Sigmoid colon (tissue), 7 donors: ENCODE results near the gene SMG7. TPM values are rescaled to one million over a fixed set of nuclear protein-coding genes. Genes with fewer than 3 reads are reported as not detected.
A peak's percentile ranks its signal among the peaks of the same experiment; 100 is the strongest.

Source experiments
- DNase-seq: peaks from one replicate; pipeline ENCODE4 v3.0.0-alpha.2; 2019
- H3K27ac ChIP-seq, 4 donors: fragments of 200-600 bp; sonication (generic); one replicate each; pipeline ENCODE4 v1.5.1; 2016 to 2019; ENCODE audit warnings: mild to moderate bottlenecking in 1 of 4
- H3K27me3 ChIP-seq, 3 donors: fragments of 200-600 bp; sonication (generic); one replicate each; pipeline ENCODE4 v1.5.1; 2019; ENCODE audit warnings: mild to moderate bottlenecking in 1 of 3
- H3K36me3 ChIP-seq, 4 donors: fragments of 200-600 bp; sonication (generic); one replicate each; pipeline ENCODE4 v1.5.1; 2016 to 2019
- H3K4me1 ChIP-seq, 4 donors: fragments of 200-600 bp; sonication (generic); one replicate each; pipeline ENCODE4 v1.5.1; 2017 to 2019
- H3K4me3 ChIP-seq, 4 donors: fragments of 200-600 bp; sonication (generic); one replicate each; pipeline ENCODE4 v1.5.1; 2017 to 2019; ENCODE audit warnings: mild to moderate bottlenecking in 2 of 4, moderate library complexity in 1 of 4
- H3K9me3 ChIP-seq, 4 donors: fragments of 200-600 bp in 3 of 4; sonication (generic) in 3 of 4; one replicate each; pipeline versions ENCODE4 v1.5.1 to v1.6.1; 2013 to 2019
- EP300 ChIP-seq, 4 donors: sonication (generic); formaldehyde crosslinking; IDR thresholded peaks; one replicate each; pipeline ENCODE4 v1.6.1; 2017; ENCODE audit warnings: antibody characterized with exemption in 4 of 4
- POLR2A ChIP-seq, 2 donors: fragments of 450-650 bp; IDR thresholded peaks; one replicate each; pipeline ENCODE4 v1.6.1; 2016; ENCODE audit warnings: antibody characterized with exemption in 2 of 2, mild to moderate bottlenecking in 2 of 2, moderate library complexity in 2 of 2
- POLR2AphosphoS5 ChIP-seq, 4 donors: sonication (generic); formaldehyde crosslinking; IDR thresholded peaks; one replicate each; pipeline ENCODE4 v1.6.1; 2017; ENCODE audit warnings: antibody characterized with exemption in 4 of 4
- WGBS, 2 donors: extraction: QIAGEN DNeasy Blood & Tissue Kit; methylation state at CpG; one replicate each; pipeline ENCODE4 v1.1.7; 2013; 5-methylcytosine and 5-hydroxymethylcytosine counted together
- intact Hi-C: fragments of 100-400 bp; cut with DNase I; formaldehyde crosslinking; loops from one replicate; pipeline ENCODE4 v1.15.1; 2023
- polyA plus RNA-seq, 3 donors: library from polyadenylated mRNA; stranded (reverse); fragments of 200-250 nt; gene quantifications; one replicate each; pipeline ENCODE4 v1.2.3, GENCODE V29; 2013
- total RNA-seq, 4 donors: library from RNA; depleted of rRNA; stranded (reverse); fragments of >200 nt; gene quantifications; one replicate each; pipeline ENCODE4 v1.1.0, GENCODE V29; 2016
- TF ChIP-seq, protein P1 (sequence below), 4 experiments: fragments of 450-650 bp in 3 of 4; fragments of 200-600 bp in 1 of 4; IDR thresholded peaks; one replicate each; pipeline ENCODE4 v1.5.1; 2016 to 2019; ENCODE audit warnings: antibody characterized with exemption in 4 of 4, mild to moderate bottlenecking in 3 of 4, moderate library complexity in 2 of 4
- donor health status: healthy with polysubstance abuse.
- donor health status: Bipolar disorder and iron deficiency.
- donor health status: healthy.

The SMG7 gene
- total and polyA plus RNA-seq, 7 donors, result 16.8 to 46.5 (median 31.9) TPM

DNA sequence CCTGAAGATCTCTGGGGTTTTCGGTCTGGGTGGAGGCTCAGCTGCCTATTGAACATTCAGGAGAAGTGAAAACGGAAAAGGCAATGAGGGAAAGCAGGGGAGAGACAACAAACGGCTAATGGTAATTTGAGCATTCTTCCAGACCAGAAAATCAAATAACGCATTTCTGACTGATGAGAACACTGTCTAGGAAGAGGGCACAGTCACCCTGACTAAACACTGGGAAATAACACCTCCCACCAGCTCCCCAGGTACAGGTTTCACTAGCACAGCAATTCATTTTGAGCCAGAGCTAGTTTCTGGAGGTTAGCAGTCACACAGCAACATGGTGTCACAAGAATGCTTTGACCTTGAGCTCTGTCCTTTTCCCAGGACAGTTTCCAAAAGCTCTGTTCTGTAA is 96.8 kb downstream of the SMG7 start:
- TF ChIP-seq POLR2AphosphoS5 (IDR thresholded peaks at IDR 0.05) (no peak), POLR2A (IDR thresholded peaks at IDR 0.05) (no peak), EP300 (IDR thresholded peaks at IDR 0.05) (no peak)
- TF ChIP-seq, protein P1, sequence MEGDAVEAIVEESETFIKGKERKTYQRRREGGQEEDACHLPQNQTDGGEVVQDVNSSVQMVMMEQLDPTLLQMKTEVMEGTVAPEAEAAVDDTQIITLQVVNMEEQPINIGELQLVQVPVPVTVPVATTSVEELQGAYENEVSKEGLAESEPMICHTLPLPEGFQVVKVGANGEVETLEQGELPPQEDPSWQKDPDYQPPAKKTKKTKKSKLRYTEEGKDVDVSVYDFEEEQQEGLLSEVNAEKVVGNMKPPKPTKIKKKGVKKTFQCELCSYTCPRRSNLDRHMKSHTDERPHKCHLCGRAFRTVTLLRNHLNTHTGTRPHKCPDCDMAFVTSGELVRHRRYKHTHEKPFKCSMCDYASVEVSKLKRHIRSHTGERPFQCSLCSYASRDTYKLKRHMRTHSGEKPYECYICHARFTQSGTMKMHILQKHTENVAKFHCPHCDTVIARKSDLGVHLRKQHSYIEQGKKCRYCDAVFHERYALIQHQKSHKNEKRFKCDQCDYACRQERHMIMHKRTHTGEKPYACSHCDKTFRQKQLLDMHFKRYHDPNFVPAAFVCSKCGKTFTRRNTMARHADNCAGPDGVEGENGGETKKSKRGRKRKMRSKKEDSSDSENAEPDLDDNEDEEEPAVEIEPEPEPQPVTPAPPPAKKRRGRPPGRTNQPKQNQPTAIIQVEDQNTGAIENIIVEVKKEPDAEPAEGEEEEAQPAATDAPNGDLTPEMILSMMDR (IDR thresholded peaks at IDR 0.05), result no peak
- DNase-seq, result no peak
- Histone ChIP-seq H3K4me3 (no peak overlapping the region), H3K36me3 (no peaks in the 10 kb centered on the region), H3K4me1 (peaks cover 0 to 25% (median 12%) of the 10 kb centered on the region in 4 donors), H3K27me3 (no peaks in the 10 kb centered on the region), H3K27ac (peak overlapping the region in 2 of 4 donors; percentile 32 to 55), H3K9me3 (no peaks in the 10 kb centered on the region)
- 91 to 92% methylated on average over 4 of the region's 4 CpGs for WGBS, 2 donors
- intact Hi-C loops, result no loop called here

DNA sequence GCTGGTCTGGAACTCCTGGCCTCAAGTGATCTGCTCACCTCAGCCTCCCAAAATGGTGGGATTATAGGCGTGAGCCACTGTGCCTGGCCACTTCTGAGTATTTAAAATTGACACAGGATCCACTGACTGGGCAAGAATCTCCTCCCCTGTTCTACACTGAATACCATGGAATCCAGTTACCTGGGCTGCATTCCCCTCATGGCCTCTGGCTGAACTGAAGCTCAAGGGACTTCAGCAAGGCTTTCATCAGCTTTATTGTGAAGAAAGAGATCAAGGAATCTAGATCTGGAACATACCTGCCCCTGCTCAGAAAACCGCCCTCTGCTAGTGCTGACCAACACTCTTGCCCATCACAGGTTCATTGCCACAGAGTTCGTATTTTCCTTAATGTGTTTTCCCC is 97.5 kb downstream of the SMG7 start:
- Histone ChIP-seq H3K9me3 (no peaks in the 10 kb centered on the region), H3K36me3 (no peaks in the 10 kb centered on the region), H3K4me1 (peaks cover 0 to 32% (median 12%) of the 10 kb centered on the region in 4 donors), H3K4me3 (no peak overlapping the region), H3K27me3 (no peaks in the 10 kb centered on the region), H3K27ac (no peak overlapping the region)
- DNase-seq, result no peak
- 95% methylated on average over 3 of the region's 3 CpGs for WGBS, 2 donors
- TF ChIP-seq POLR2A (IDR thresholded peaks at IDR 0.05) (no peak), POLR2AphosphoS5 (IDR thresholded peaks at IDR 0.05) (no peak), EP300 (IDR thresholded peaks at IDR 0.05) (no peak)
- TF ChIP-seq, protein P1 (IDR thresholded peaks at IDR 0.05), result no peak
- intact Hi-C loops, result no loop called here

DNA sequence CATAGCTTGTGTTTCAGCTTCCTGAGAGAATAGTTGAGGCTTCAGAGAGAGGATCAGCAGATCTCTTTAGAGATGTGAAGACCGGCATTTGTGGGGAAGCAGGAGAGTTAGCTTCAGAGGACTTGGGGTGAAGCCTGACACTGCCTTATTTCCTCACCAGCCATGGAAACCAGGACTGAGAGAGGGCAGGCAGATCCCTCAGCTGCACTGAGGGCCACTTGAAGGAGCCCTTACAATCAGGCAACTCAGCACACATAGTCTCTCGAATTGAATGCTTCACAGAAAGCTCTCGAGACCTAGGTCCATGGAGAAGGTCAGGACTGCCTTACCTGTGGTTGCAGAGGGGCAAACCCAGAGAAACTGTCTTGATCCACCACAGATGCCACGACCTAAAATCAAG is 98.2 kb downstream of the SMG7 start:
- no peak overlapping the region for H3K4me3 ChIP-seq
- 82 to 85% methylated on average over 4 of the region's 4 CpGs for WGBS, 2 donors
- TF ChIP-seq POLR2A (IDR thresholded peaks at IDR 0.05) (no peak), POLR2AphosphoS5 (IDR thresholded peaks at IDR 0.05) (no peak)
- no peaks in the 10 kb centered on the region for H3K9me3 ChIP-seq
- H3K36me3 ChIP-seq, result no peaks in the 10 kb centered on the region
- peak overlapping the region in 1 of 4 donors; percentile 63 for H3K27ac ChIP-seq
- no peaks in the 10 kb centered on the region for H3K27me3 ChIP-seq
- intact Hi-C loops, result no loop called here
- peaks cover 0 to 34% (median 12%) of the 10 kb centered on the region in 4 donors for H3K4me1 ChIP-seq
- DNase-seq, result no peak

DNA sequence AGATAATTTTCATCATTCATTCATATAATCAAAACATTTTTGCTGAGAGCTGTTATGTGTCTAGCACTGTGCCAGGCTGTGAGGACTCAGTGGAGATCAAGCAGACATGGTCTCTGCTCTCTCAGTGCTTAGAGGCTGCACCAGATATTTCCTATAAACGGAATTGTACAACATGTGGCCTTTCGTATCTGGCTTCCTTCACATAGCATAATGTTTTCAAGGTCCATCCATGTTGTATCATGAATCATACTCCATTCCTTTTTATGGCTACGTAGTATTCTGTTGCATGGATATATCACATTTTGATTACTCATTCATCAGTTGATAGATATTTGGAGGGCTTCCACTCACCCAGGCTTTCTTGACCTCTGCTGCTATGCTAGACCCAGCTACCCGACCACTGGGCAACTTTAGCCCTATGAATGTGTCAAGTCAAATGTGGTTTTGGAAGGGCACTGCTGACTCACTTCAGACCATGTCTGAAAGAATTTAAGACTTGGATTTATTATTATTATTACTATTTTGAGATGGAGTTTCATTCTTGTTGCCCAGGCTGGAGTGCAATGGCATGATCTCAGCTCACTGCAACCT is 99.5 kb downstream of the SMG7 start:
- intact Hi-C loops, result no loop called here

DNA sequence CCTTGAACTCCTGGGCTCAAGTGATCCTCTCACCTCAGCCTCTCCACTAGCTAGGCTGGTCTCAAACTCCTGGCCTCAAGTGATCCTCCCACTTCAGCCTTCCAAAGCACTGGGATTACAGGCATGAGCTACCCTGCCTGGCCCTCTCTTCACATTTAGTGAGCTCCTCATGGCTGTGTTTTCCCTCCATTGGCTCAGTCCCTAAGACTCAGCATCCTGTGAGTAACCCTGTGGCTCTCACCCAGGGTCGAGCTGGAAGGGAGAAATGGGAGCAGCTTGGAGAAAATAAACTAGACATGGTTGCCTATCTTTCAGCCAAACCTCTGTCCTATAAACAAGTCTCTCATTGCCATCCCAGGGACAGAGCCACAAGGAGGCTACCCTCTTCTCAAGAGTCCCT is 100.4 kb downstream of the SMG7 start:
- intact Hi-C loops, result no loop called here
- Histone ChIP-seq H3K4me3 (no peak overlapping the region), H3K9me3 (no peaks in the 10 kb centered on the region), H3K27ac (peak overlapping the region in 2 of 4 donors; percentile 63 to 71), H3K27me3 (no peaks in the 10 kb centered on the region), H3K36me3 (no peaks in the 10 kb centered on the region), H3K4me1 (peaks cover 0 to 25% (median 7%) of the 10 kb centered on the region in 4 donors)
- WGBS, 2 donors, result 82 to 93% methylated on average over 1 of the region's 1 CpG
- no peak for DNase-seq
- TF ChIP-seq EP300 (IDR thresholded peaks at IDR 0.05) (no peak), POLR2AphosphoS5 (IDR thresholded peaks at IDR 0.05) (no peak), POLR2A (IDR thresholded peaks at IDR 0.05) (no peak)
- TF ChIP-seq, protein P1 (IDR thresholded peaks at IDR 0.05), result no peak

More for the DNA sequence above, 99.5 kb downstream of the SMG7 start:
- peak; percentile 58 to 93 (median 90) for TF ChIP-seq POLR2AphosphoS5 (IDR thresholded peaks at IDR 0.05)
- TF ChIP-seq, protein P1 (IDR thresholded peaks at IDR 0.05), result no peak
- TF ChIP-seq EP300 (IDR thresholded peaks at IDR 0.05), result peak in 2 of 4 donors; percentile 21 to 58
- TF ChIP-seq POLR2A (IDR thresholded peaks at IDR 0.05), result no peak
- no peaks in the 10 kb centered on the region for H3K36me3 ChIP-seq
- no peak for DNase-seq
- H3K4me1 ChIP-seq, result peaks cover 0 to 34% (median 12%) of the 10 kb centered on the region in 4 donors
- no peak overlapping the region for H3K4me3 ChIP-seq
- WGBS, 2 donors, result 90 to 94% methylated on average over 4 of the region's 4 CpGs
- H3K9me3 ChIP-seq, result no peaks in the 10 kb centered on the region
- H3K27me3 ChIP-seq, result no peaks in the 10 kb centered on the region
- H3K27ac ChIP-seq, result peak overlapping the region in 3 of 4 donors; percentile 11 to 71 (median 63)
